Prostate gland (tissue), 2 donors: ENCODE results near the gene ITGB5.

Experiments used
- CTCF ChIP-seq, 4 experiments: fragments of 200-600 bp in 2 of 4; fragments of 450-650 bp in 2 of 4; sonication (generic) in 2 of 4; IDR thresholded peaks; 1 replicate in 3 of 4; 2 replicates in 1 of 4; pipeline ENCODE4 v1.5.1; 2016 to 2019; ENCODE audit warnings: antibody characterized with exemption in 4 of 4, mild to moderate bottlenecking in 2 of 4, moderate library complexity in 2 of 4
- POLR2AphosphoS5 ChIP-seq: sonication (generic); formaldehyde crosslinking; IDR thresholded peaks from one replicate; pipeline ENCODE4 v1.6.1; 2017; ENCODE audit warnings: antibody characterized with exemption

GRCh38 chr3:124886168-124887056 lies 753 bp downstream of the ITGB5 start:
- no peak for TF ChIP-seq POLR2AphosphoS5
- TF ChIP-seq CTCF (IDR thresholded peaks at IDR 0.05): peak in 1 of 4 experiments; percentile 13
